Prostate gland (tissue), 2 donors: ENCODE results near the gene SBK2.

Source experiments
- POLR2AphosphoS5 ChIP-seq: sonication (generic); formaldehyde crosslinking; IDR thresholded peaks from one replicate; pipeline ENCODE4 v1.6.1; 2017; ENCODE audit warnings: antibody characterized with exemption
- TF ChIP-seq, protein P1 (sequence below), 4 experiments: fragments of 200-600 bp in 2 of 4; fragments of 450-650 bp in 2 of 4; sonication (generic) in 2 of 4; IDR thresholded peaks; 1 replicate in 3 of 4; 2 replicates in 1 of 4; pipeline ENCODE4 v1.5.1; 2016 to 2019; ENCODE audit warnings: antibody characterized with exemption in 4 of 4, mild to moderate bottlenecking in 2 of 4, moderate library complexity in 2 of 4

DNA sequence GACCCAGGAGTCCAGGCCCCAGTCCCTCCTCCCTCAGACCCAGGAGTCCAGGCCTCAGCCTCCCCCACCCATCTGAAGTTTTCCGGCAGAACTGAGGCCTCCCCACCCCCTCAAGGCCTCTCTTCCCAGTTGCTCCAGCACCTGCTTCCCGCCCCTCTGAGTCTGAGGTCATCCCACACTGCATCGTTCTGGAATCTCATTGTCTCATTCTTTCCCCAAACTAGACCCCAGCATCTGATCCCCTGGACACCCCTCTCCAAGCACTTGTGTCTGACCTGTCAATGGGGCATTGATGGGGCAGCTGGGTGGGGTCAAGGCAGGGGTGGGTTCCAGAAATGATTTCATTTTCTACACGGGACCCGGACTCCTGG is 793 bp upstream of the SBK2 start:
- TF ChIP-seq, protein P1, sequence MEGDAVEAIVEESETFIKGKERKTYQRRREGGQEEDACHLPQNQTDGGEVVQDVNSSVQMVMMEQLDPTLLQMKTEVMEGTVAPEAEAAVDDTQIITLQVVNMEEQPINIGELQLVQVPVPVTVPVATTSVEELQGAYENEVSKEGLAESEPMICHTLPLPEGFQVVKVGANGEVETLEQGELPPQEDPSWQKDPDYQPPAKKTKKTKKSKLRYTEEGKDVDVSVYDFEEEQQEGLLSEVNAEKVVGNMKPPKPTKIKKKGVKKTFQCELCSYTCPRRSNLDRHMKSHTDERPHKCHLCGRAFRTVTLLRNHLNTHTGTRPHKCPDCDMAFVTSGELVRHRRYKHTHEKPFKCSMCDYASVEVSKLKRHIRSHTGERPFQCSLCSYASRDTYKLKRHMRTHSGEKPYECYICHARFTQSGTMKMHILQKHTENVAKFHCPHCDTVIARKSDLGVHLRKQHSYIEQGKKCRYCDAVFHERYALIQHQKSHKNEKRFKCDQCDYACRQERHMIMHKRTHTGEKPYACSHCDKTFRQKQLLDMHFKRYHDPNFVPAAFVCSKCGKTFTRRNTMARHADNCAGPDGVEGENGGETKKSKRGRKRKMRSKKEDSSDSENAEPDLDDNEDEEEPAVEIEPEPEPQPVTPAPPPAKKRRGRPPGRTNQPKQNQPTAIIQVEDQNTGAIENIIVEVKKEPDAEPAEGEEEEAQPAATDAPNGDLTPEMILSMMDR (IDR thresholded peaks at IDR 0.05), result no peak
- TF ChIP-seq POLR2AphosphoS5, result no peak
